Spleen (tissue), 7 donors: Measurements from ENCODE around the gene ALK.

Experiments
- CTCF ChIP-seq, 11 experiments: fragments of 200-600 bp in 7 of 11; fragments of 450-650 bp in 4 of 11; sonication (generic) in 4 of 11; IDR thresholded peaks in 8 of 11; conservative IDR thresholded peaks in 3 of 11; 1 replicate in 7 of 11; 2 replicates in 4 of 11; pipeline versions ENCODE4 v1.4.0 to v1.8.0; 2016 to 2021; ENCODE audit warnings: antibody characterized with exemption in 11 of 11, inconsistent platforms in 4 of 11, mild to moderate bottlenecking in 1 of 11
- POLR2A ChIP-seq, 3 donors: fragments of 450-650 bp; IDR thresholded peaks; one replicate each; pipeline ENCODE4 v1.5.1; 2017; ENCODE audit warnings: antibody characterized with exemption in 3 of 3, mild to moderate bottlenecking in 1 of 3
- donor health status: DM: no; HTN: no; CAD: no; lungs with moderate emphysema.
- donor health status: DM: no; HTN: no; CAD: no.
- donor health status: DM: no; HTN: no; CAD: no.

GRCh38 chr2:29601872-29602271 is 319.5 kb downstream of the ALK start:
- TF ChIP-seq CTCF (IDR thresholded peaks at IDR 0.05 in 8 of 11, conservative IDR thresholded peaks at IDR 0.05 in 3 of 11): no peak
- no peak for TF ChIP-seq POLR2A (IDR thresholded peaks at IDR 0.05)
